Measurements from ENCODE around the gene ADGRV1. TPM values are rescaled to one million over a fixed set of nuclear protein-coding genes. Genes with fewer than 3 reads are reported as not detected.

Gene ADGRV1
- polyA plus RNA-seq, 1 donor from 2014 or later: 3.7 TPM

GRCh38 chr5:91158011-91158410 lies 599.4 kb downstream of the ADGRV1 start:
- Histone ChIP-seq H3K79me2 (replicated peaks; ENCODE audit: insufficient read depth, low read length) (no peaks in the 10 kb centered on the region), H3F3A (ENCODE audit: insufficient read depth, low read length, poor library complexity, severe bottlenecking) (no peaks in the 10 kb centered on the region), H3K4me3 (ENCODE audit: low read length) (no peak overlapping the region), H3K9me2 (ENCODE audit: insufficient read depth, low read length) (no peaks in the 10 kb centered on the region), H4K20me1 (ENCODE audit: insufficient read depth) (no peaks in the 10 kb centered on the region), H3K27ac (ENCODE audit: low read length) (no peak overlapping the region), H3K9ac (ENCODE audit: low read length) (no peak overlapping the region), H2AFZ (ENCODE audit: low read depth, low read length) (no peak overlapping the region), H3K4me2 (ENCODE audit: low read length) (no peak overlapping the region), H3K36me3 (ENCODE audit: insufficient read depth, low read length) (no peaks in the 10 kb centered on the region), H3K9me3 (ENCODE audit: low read length) (no peaks in the 10 kb centered on the region), H3K27me3 (ENCODE audit: insufficient read depth, low read depth, low read length) (no peaks in the 10 kb centered on the region)
- no peak for TF ChIP-seq REST (IDR thresholded peaks at IDR 0.05; ENCODE audit: borderline replicate concordance)
- TF ChIP-seq POLR2AphosphoS5 (IDR thresholded peaks at IDR 0.05): no peak
- TF ChIP-seq TAF1 (IDR thresholded peaks at IDR 0.05; ENCODE audit: low read depth): no peak
- TF ChIP-seq RAD21 (conservative IDR thresholded peaks at IDR 0.05): no peak
- TF ChIP-seq MXI1 (conservative IDR thresholded peaks at IDR 0.05; ENCODE audit: poor library complexity, severe bottlenecking): no peak
- TF ChIP-seq SMC3 (conservative IDR thresholded peaks at IDR 0.05; ENCODE audit: poor library complexity): no peak
- TF ChIP-seq EP300 (conservative IDR thresholded peaks at IDR 0.05; ENCODE audit: poor library complexity, severe bottlenecking): no peak
- TF ChIP-seq EZH2 (IDR thresholded peaks at IDR 0.05; ENCODE audit: borderline replicate concordance, insufficient read depth, low read length, poor library complexity, severe bottlenecking): no peak
- TF ChIP-seq CTCF (IDR thresholded peaks at IDR 0.05; ENCODE audit: poor library complexity, severe bottlenecking): no peak

- Histone ChIP-seq H3K9me2 (ENCODE audit: insufficient read depth, low read length) (no peaks in the 10 kb centered on the region), H4K20me1 (ENCODE audit: insufficient read depth) (no peaks in the 10 kb centered on the region), H3K9me3 (ENCODE audit: low read length) (no peaks in the 10 kb centered on the region), H2AFZ (ENCODE audit: low read depth, low read length) (no peak overlapping the region), H3K27ac (ENCODE audit: low read length) (no peak overlapping the region), H3K79me2 (replicated peaks; ENCODE audit: insufficient read depth, low read length) (no peaks in the 10 kb centered on the region), H3F3A (ENCODE audit: insufficient read depth, low read length, poor library complexity, severe bottlenecking) (no peaks in the 10 kb centered on the region), H3K4me2 (ENCODE audit: low read length) (no peak overlapping the region), H3K36me3 (ENCODE audit: insufficient read depth, low read length) (no peaks in the 10 kb centered on the region), H3K27me3 (ENCODE audit: insufficient read depth, low read depth, low read length) (no peaks in the 10 kb centered on the region), H3K4me3 (ENCODE audit: low read length) (no peak overlapping the region), H3K9ac (ENCODE audit: low read length) (no peak overlapping the region)
- TF ChIP-seq EP300 (conservative IDR thresholded peaks at IDR 0.05; ENCODE audit: poor library complexity, severe bottlenecking): no peak
- TF ChIP-seq CTCF (IDR thresholded peaks at IDR 0.05; ENCODE audit: poor library complexity, severe bottlenecking): no peak
- no peak for TF ChIP-seq EZH2 (IDR thresholded peaks at IDR 0.05; ENCODE audit: borderline replicate concordance, insufficient read depth, low read length, poor library complexity, severe bottlenecking)
- no peak for TF ChIP-seq TAF1 (IDR thresholded peaks at IDR 0.05; ENCODE audit: low read depth)
- no peak for TF ChIP-seq POLR2AphosphoS5 (IDR thresholded peaks at IDR 0.05)
- TF ChIP-seq SMC3 (conservative IDR thresholded peaks at IDR 0.05; ENCODE audit: poor library complexity): no peak
- TF ChIP-seq MXI1 (conservative IDR thresholded peaks at IDR 0.05; ENCODE audit: poor library complexity, severe bottlenecking): no peak
- no peak for TF ChIP-seq REST (IDR thresholded peaks at IDR 0.05; ENCODE audit: borderline replicate concordance)
- TF ChIP-seq RAD21 (conservative IDR thresholded peaks at IDR 0.05): no peak
These were observed 601.0 kb downstream of the ADGRV1 start for GRCh38 chr5:91159647-91160046.

Measured in neural cell (in vitro differentiated cells).